IPS DF 4.7 (cell line): Measurements from ENCODE around the gene MOV10L1.
"Not testable (repeated sequence)": the region's sequence is repeated elsewhere in the genome, so short reads cannot be mapped to it uniquely, and the experiment has no call there.

Source experiments
- DNase-seq: peaks from one replicate; pipeline ENCODE4 v3.0.0-alpha.2; 2013; ENCODE audit warnings: low spot score; ENCODE audit errors: extremely low read depth

The MOV10L1 gene

GRCh38 chr22:50202130-50202666, 112.4 kb downstream of the MOV10L1 start:
- DNase-seq: no peak

GRCh38 chr22:50203288-50203687, 113.5 kb downstream of the MOV10L1 start:
- no peak for DNase-seq

GRCh38 chr22:50204571-50204970, 114.8 kb downstream of the MOV10L1 start:
- no peak for DNase-seq

GRCh38 chr22:50204998-50205397, 115.2 kb downstream of the MOV10L1 start:
- not testable (repeated sequence) for DNase-seq

- DNase-seq: no peak
These were observed 116.2 kb downstream of the MOV10L1 start for GRCh38 chr22:50205781-50206569.

GRCh38 chr22:50206599-50206998, 116.8 kb downstream of the MOV10L1 start:
- no peak for DNase-seq

- DNase-seq: no peak
These were observed 117.8 kb downstream of the MOV10L1 start for GRCh38 chr22:50207383-50208140.

GRCh38 chr22:50208430-50208938, 118.7 kb downstream of the MOV10L1 start:
- DNase-seq: no peak

GRCh38 chr22:50208939-50209892, 119.4 kb downstream of the MOV10L1 start:
- no peak for DNase-seq

- DNase-seq: no peak
These were observed 120.1 kb downstream of the MOV10L1 start for GRCh38 chr22:50209893-50210292.

GRCh38 chr22:50210378-50211139, 120.8 kb downstream of the MOV10L1 start:
- no peak for DNase-seq

GRCh38 chr22:50211147-50211546, 121.3 kb downstream of the MOV10L1 start:
- no peak for DNase-seq
